Left cardiac atrium (tissue), 4 donors: ENCODE data around the gene C11orf97. TPM values are rescaled to one million over a fixed set of nuclear protein-coding genes. Genes with fewer than 3 reads are reported as not detected.
"Not testable (repeated sequence)": the region's sequence is repeated elsewhere in the genome, so short reads cannot be mapped to it uniquely, and the experiment has no call there.

ENCODE experiments used
- ATAC-seq, 2 donors: fragments of 200-7000 bp; cut with Tn5 transposase; one replicate each; pipeline ENCODE4 v1.9.1; 2020; ENCODE audit warnings: mild to moderate bottlenecking in 2 of 2, moderate library complexity in 2 of 2
- DNase-seq: peaks from one replicate; pipeline ENCODE4 v3.0.0-alpha.2; 2020
- intact Hi-C, 2 donors: fragments of 100-400 bp; cut with DNase I; formaldehyde crosslinking; loops; one replicate each; pipeline versions ENCODE4 v1.14.1 to v1.15.1; 2022 to 2023
- long read RNA-seq: library from polyadenylated mRNA; unstranded; transcript quantifications from one replicate; pipeline ENCODE4 v2.0.0, GENCODE V29; 2021
- total RNA-seq, 2 donors: library from RNA; stranded (reverse); fragmentation: NEBNext Ultra II Directional; extraction: Animal tissue kit (Norgen Biotek cat#: 25700); gene quantifications; one replicate each; pipeline ENCODE4 v1.2.1, GENCODE V29; 2021
- donor health status: DM: no; HTN: yes; CAD: no.
- donor health status: DM: no; HTN: yes; CAD: no; lungs with severe emphysema.
- donor health status: DM: yes; HTN: yes; CAD: no.
- donor health status: Dilated cardiomyopathy.

C11orf97 gene, protein sequence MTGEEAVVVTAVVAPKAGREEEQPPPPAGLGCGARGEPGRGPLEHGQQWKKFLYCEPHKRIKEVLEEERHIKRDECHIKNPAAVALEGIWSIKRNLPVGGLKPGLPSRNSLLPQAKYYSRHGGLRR
- total RNA-seq: not detected
- long read RNA-seq: 0 reads

DNA sequence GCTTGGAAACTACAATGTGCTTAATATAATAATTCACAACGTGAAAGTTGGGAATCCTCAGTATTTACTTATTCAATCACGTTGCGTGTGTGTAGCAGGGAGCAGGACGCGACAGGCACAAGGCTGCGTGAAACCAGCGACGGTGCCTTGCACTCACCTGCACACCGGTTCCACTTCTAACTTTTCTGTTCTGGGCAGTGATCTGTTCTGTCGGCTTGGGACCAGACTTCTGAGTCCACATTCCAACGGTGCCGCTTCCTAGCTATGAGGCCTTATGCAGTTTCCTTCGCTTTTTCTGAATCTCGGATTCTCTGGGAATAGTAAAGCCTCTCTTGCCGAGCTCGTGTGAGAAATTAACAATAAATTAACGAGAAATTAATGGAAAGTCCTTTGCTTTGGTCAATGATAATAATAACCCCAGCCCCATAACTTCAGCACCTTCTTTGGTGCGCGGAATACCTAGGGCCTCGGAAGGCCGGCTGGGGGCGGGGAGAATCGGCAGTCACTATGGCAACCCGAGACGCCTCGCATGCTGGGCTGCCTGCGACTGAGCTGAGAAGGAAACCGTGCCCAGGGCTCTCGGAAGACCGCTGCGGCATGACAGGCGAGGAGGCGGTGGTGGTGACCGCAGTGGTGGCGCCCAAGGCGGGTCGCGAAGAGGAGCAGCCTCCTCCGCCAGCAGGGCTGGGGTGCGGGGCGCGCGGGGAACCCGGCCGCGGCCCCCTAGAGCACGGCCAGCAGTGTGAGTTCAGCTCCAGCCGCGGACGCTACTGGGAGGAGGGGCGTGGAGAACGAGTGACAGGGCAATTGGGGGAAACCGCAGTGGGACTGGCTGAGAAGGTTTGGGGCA lies at the start of gene C11orf97:
Gene C11orf97 (plus strand): TSS at position 530 of the 850 bp plus-strand sequence. CDS start 68 bp downstream, at position 598.
- intact Hi-C loops: no loop called here
- ATAC-seq (peak; percentile 92 to 93), DNase-seq (peak; percentile 67)

DNA sequence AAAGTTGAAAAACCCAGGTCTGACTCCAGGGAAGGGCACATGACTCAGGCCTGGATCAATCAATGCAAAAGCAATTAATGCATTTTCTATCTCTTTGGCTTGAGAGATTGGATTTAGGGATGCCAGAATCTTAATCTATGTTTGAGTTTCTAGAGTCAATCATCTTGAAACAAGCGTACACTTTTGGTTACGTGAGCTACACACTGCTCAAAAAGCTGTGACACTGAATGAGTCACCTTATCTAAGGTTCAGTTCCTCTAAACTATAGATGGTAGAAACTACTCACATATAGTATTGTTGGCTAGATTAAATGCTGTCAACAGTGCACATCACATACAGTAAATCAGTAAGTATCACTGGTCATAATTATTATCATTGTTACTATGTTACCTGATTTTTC lies 42.8 kb upstream of the C11orf97 start:
- ATAC-seq: no peak
- no peak for DNase-seq
- intact Hi-C loops: no loop called here

DNA sequence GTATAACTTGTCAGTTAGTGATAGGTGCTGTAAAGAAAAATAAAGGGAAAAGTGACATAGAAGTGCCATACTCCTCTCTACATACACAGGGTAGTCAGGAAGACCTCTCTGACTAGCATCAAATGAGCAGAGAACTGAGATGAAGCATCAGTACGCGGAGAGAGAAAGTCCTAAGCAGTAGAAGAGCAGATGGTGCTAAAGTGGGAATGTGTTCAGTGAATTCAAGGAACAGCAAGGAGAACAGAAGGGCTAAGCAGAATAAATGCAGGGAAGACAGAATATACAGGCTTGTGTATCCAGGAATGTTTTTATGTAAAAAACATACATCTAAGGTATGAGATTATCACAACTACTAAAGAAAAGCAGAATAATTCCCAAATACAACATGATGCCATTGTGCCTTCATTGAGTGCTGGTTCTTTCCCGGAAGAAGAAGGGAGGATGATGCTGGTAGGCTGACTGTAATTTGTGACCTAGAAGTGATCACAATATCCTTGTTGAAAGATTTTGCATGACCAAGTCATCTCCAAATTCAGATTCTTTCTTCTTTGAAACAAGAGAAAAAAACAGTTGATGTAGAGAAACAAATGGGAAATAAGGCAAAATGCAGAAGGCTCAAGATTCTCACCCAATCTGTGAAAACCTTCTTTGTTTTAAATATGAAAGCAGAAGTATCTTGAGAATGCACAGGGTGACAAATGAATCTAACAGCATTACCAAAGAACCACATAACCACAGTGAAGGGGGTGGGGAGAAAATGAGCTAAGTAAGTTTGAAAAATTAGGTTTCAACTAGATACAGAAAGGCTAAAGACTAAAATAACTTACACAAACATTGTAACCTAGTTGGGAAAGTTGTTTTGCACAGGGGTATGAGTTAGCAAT lies 39.1 kb upstream of the C11orf97 start:
- ATAC-seq: no peak
- no peak for DNase-seq
- intact Hi-C loops: no loop called here

DNA sequence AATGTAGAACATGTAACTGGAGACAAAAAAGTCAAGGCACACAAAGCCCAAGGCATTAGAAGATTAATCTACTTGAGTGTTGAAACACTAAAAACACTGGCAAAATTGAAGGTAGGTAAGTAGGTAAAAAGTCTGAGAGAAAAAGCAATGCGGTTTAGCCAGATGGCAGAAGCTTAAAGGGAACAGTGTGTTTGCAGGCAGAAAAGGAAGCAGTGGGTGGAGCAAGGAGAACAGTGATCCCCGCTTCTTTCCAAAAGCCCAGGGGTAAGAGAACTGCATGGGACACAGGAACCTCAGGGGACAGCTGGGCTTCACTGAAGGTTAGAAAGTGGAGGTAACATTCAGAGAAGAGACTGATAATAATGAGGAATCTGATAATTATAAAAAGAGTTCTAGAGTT lies 34.6 kb upstream of the C11orf97 start:
- intact Hi-C loops: no loop called here
- no peak for ATAC-seq
- no peak for DNase-seq

DNA sequence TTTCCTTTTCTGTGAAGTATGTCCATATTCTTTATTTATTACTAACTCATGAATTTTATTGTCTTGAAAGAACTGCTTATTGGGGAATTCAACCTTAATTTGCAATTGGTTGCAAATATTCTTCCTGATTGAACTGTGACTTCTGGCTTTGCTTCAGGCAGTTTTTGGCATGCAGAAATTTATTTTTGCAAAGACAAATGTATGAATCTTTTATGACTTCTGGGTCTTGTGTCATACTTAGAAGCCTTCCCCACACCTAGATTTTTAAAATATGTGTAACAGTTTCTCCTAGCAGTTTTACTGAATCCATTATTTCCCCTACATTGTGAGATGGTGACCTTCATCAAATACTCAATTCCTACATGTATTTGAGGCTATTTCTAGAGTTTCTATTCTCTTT lies 30.9 kb upstream of the C11orf97 start:
- intact Hi-C loops: no loop called here
- no peak for ATAC-seq
- no peak for DNase-seq

DNA sequence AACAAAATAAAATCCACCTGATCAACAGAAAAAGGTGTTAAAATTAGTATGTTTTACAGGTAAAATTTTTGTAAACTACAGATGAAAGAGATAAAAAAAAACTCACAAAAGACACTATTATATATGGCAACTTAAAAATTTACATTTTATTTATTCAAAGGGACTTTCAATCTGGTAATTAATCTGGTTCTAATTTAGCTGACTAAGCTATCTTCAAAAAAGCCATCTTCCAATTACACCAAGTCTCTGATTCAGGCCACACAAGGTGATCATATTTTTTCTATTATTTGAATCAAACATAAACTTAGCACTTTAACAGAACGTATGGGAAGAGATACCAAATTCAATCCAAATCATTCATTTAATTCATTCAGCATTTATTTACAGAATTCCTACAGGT lies 26.2 kb upstream of the C11orf97 start:
- ATAC-seq (no peak), DNase-seq (no peak)
- intact Hi-C loops: no loop called here

DNA sequence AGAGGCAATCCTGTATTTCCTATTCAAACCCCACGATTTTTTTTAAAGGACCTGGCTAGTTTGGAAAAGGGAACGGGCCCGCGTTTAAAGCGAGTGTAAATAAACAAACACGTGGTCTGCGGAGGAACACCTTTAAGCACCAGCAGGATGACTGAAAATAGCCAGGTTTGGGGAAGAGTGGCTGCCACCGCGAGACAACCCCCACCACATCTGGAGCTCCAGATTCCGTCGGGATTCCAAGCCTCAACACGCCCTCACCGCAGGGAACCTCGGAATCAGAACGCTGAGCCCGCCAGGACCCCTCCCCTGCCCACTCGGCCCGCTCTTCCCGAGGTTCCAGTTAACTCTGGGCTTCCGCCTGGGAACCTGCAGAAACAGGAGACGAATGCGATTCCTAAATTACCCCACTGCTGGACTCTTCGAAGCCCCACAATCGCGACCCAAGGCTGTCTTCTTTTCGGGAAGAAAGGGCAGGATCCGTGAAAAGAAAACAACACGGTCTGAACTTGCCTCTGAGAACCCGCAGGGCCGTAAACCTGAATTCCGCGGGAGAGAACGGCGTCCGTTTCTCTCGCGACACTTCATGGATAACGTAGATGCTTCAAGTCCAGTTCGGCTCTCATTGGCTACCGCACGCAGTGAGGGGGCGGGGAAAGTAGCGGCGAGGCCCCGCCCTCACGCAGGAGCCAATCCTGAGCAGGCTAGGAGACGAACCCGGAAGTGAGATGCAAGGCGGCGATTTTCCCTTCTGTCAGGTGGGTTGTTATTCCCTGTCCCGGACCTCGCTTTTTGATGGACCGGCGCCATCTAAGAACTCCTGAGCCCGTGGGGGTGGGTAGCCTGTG lies 18.8 kb upstream of the C11orf97 start, which contains the start of the genes ANKRD49 and MRE11:
Gene ANKRD49 (plus strand): TSS at position 704 of the 845 bp plus-strand sequence. CDS start 2,710 bp downstream, outside the sequence.
Gene MRE11 (minus strand): TSS at position 564 of the 845 bp plus-strand sequence. CDS start 1,043 bp downstream, outside the sequence.
- DNase-seq: peak; percentile 96
- intact Hi-C loops: no loop called here
- ATAC-seq: peak; percentile 100

DNA sequence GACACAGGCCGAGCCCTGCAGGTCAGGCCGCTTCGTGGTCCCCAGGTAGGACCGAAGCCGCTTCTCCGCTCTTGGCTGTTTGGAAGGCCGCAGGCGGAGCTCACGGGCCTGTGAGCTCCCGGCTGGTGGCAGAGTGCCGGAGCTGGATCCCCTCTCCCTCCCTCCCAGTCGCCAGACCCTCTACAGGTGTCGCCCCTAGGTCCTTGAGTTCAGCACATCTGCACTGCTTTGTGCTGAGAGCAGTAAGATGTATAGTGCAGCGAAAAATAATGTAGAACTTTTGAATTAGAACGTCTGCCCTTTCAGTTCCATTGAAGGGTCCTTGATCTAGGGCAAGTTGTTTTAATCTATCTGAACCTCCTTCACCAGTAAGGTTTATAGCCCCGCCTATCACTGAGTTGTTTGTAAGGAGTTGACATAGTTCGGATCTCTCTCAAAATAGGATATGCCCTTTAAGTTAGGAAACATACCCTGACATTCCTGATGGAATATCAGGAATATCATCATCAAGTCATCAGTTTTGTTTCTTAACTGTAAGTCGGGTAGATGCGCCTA lies 18.1 kb upstream of the C11orf97 start:
- ATAC-seq (peak; percentile 54 to 78), DNase-seq (no peak)
- intact Hi-C loops: no loop called here

DNA sequence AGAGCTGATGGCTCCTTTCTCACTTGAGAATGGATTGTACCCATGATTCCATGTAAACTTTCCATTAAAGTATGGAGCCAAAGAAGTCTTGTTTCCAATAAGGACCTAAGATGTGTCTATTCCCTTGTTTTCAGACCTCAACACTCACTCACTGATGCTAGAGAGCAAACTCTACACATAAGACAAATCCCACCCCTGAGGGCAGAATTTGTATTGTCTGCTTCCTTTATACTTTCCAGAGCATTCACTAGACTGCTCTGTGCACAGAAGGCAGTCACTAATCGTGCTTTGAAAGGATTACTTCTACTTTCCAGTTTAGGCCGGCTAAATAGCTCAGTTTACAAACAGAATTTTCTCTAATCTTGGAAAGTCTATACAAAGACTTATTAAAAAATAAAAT lies 12.1 kb upstream of the C11orf97 start:
- intact Hi-C loops: loop anchor here in 1 of 2 donors (10.0 kb wide), 1 partner anchor 605 kb away; no protein-coding TSS in a partner anchor
- DNase-seq (no peak), ATAC-seq (no peak)

DNA sequence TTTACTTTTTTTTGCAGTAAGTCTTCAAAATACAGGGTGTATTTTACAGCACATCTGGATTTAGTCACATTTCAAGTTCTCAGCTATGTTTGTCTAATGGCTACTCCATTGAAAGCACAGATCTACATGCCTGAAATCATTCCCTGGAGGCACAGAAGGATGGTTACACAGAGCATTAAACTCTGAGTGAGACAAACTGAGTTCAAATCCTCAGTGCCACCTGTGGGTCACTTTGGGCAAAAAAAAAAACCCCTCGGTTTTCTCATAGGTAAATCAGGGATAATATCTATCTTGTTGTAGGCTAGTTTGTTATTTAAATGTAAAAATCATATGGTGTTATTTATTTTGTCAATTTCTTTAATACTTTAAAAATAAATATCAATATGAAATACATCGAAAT lies 10.7 kb upstream of the C11orf97 start:
- intact Hi-C loops: loop anchor here in 1 of 2 donors (10.0 kb wide), 1 partner anchor 607 kb away; no protein-coding TSS in a partner anchor
- no peak for ATAC-seq

DNA sequence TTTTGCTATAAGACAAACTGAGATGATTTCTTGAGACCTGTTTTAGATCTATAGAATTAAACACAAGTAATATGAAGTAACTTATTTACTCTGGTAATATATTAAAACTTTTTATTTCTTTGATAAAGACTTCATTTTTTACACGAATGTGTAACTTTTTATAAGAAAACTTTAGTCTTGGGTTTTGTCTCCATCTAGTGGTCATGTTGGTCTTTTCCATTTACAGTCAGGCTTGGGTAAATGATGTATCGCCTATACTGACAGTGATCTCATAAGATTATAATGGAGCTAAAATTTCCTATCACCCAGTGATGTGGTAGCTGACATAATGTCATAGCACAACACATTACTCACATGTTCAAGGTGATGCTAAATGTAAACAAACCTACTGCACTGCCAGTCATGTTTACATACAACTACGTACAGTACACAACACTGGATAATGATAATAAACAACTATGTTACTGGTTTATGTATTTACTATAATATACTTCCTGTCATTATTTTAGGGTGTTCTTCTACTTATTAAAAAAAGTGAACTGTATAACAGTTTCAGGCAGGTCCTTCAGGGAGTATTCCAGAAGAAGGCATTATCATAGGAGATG lies 7.5 kb upstream of the C11orf97 start:
- intact Hi-C loops: loop anchor here in 1 of 2 donors (10.0 kb wide), 1 partner anchor 610 kb away; no protein-coding TSS in a partner anchor
- ATAC-seq: no peak

More for the DNA sequence above, 10.7 kb upstream of the C11orf97 start:
- DNase-seq: no peak

DNA sequence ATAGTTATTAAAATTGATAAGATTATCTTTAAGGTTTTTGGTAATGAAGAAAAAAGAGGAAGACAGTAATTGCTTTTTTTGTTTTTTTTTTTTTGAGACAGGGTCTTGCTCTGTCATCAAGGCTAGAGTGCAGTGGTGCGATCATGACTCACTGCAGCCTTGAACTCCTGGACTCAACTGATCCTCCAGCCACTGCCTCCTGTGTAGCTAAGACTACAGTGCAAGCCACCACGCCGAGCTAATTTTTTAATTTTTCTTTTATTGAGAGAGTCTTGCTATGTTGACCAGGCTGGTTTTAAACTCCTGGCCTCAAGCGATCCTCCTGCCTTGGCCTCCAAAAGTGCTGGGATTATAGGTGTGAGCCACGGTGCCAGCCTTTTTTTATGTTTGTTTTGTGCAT lies 5.7 kb upstream of the C11orf97 start:
- not testable (repeated sequence) for DNase-seq, ATAC-seq
- intact Hi-C loops: loop anchor here in 1 of 2 donors (10.0 kb wide), 1 partner anchor 612 kb away; no protein-coding TSS in a partner anchor

More for the DNA sequence above, 7.5 kb upstream of the C11orf97 start:
- DNase-seq: no peak

DNA sequence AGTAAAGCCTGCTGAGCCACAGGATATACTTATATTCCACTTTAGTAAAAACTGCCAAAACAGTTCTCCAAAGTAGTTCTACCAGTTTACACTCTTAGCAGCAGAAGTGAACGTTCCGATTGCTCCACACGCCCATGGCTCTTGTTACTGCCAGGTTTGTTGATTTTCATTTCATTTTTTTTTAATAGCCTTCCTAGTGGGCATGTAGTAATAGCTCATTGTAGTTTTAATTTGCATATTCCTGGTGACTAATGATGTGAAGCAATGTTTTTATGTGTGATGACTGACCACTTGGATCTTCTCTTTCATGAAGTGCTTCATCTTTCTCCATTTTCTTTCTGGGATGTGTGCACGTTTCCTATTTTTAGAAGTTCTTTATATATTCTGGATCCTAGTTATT lies 4.8 kb upstream of the C11orf97 start:
- intact Hi-C loops: loop anchor here in 1 of 2 donors (10.0 kb wide), 1 partner anchor 613 kb away; no protein-coding TSS in a partner anchor
- no peak for ATAC-seq
- no peak for DNase-seq

DNA sequence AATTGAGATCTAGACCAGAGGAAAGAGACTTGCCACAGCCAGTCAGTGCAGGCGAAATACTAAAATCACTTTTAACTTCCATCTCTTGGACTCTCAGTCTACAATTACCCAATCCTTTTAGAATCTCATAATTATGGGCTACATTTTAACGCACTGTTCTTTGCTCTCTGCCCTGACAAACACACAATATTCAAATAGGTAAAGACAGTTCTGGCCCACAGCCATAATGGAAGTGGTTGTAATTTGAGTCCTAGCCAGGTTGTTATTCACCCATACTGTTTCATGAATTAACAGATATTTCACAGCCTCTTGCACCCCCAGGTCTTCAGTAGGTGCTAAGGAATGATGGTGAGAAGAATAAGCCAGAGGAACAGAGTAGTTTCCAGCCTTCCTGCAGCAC lies 830 bp downstream of the C11orf97 start:
- DNase-seq: no peak
- no peak for ATAC-seq
- intact Hi-C loops: no loop called here

DNA sequence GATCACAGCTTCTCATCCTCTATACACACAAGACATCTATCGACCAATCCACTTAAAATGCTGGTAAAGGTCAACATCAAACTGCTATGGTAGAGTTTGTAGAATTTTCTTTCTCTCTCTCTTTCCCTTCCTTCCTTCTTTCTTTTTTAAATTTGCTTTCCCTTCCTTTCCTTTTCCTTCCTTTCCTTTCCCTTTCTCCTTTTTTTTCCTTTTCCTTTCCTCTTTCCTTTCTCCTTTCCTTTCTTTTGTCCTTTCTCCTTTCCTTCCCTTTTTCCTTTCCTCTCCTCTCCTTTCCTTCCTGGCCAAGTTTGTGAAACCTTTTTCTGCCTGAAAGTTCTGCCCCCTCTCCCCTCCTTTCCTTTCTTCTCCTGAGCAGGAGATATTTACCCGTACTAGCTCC lies 3.1 kb downstream of the C11orf97 start:
- intact Hi-C loops: no loop called here
- no peak for ATAC-seq
- DNase-seq: no peak

DNA sequence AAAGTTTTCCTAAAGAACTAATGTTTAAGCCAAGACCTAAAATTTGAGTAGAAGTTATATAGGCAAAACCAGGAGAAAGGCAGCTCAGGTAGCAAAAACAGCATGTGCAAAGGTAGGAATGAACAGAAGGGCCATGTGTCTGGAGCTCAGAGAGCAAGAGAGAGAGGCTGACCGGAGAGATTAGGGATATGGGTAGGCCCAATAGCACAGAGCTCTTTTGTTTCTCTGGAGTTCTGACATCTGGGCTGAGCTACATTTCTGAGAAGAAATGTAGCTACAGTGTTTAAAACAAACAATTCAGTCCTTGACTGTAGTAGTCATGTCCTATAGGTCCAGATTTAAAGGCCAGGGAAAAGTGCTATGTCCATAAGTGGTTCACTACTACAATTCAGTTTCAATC lies 4.5 kb downstream of the C11orf97 start:
- DNase-seq (no peak), ATAC-seq (no peak)
- intact Hi-C loops: no loop called here

DNA sequence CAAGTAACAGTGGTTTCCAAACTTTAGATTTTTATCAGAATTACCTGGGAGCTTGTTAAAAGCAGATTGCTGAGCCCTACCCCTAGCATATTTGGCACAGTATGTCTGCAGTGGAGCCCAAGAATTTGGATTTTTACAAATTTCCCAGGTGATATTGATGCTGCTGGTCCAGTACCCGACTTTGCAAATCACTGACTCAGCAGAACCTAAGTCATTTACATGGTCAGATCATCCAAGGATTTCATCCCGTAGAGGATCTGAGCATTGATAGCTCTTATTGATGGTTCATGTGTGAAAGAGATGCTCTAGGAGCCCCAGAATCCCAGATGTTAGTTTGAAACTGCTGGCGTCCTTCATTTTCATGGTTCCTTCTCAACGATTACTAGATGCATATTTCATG lies 6.0 kb downstream of the C11orf97 start:
- intact Hi-C loops: loop anchor here in 1 of 2 donors (2.0 kb wide), 1 partner anchor 45 kb away; no protein-coding TSS in a partner anchor
- no peak for ATAC-seq
- no peak for DNase-seq
